CD4-positive, alpha-beta T cell treated with Interleukin-2 at 100 ng/mL for 4 hours (primary cell): ENCODE data around the gene C1S.
A peak's percentile ranks its signal among the peaks of the same experiment; 100 is the strongest.
"Not testable (repeated sequence)": the region's sequence is repeated elsewhere in the genome, so short reads cannot be mapped to it uniquely, and the experiment has no call there.

Experiments
- DNase-seq: peaks from one replicate; pipeline ENCODE4 v3.0.0-alpha.2; 2020; ENCODE audit warnings: low spot score

The C1S gene

DNA sequence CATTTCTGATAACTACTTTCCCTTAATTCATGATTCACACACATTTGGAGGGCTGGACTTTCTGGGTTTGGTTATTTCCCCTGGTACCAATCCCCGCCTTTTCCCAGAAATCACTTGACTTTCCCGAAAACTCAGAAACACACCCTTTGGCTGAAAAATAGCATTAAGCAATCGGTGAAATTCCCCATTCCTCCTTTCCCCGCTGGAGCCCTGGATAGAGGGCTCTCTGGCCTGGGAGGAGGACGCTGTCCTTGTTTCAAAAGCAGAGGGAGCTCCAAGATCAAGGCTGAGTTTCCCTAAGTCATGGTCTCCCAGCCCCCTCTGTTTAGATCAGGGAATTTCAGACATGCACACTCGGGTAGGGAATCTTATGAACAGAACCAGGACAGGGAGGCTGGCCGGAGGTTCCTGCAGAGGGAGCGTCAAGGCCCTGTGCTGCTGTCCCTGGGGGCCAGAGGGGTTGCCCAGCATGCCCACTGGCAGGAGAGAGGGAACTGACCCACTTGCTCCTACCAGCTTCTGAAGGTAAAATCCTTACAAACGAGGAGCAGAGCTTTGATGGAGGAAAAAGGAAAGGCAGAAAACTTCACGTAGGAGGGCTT is at the start of gene C1S:
TSS of gene C1S (plus strand) at position 366 of the 602 bp plus-strand sequence. CDS start 1,195 bp downstream, outside the sequence.
- DNase-seq, result no peak

DNA sequence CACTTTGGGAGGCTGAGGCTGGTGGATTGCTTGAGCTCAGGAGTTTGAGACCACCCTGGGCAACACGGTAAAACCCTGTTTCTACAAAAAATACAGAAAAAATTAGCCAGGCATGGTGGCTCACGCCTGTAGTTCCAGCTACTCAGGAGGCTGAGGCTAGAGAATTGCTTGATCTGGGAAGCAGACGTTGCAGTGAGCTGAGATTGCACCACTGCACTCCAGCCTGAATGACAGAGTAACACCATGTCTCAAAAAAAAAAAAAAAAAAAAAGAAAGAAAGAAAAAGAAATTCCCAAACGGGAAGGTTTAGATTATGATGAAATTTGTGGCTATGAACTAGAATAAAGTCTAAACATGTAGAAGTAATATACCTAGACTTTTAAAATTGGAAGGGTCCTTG is 49.1 kb upstream of the C1S start:
- not testable (repeated sequence) for DNase-seq

- no peak for DNase-seq
These were observed 48.4 kb upstream of the C1S start for GRCh38 chr12:7012024-7012607.

- DNase-seq, result no peak
These were observed 47.4 kb upstream of the C1S start for GRCh38 chr12:7013101-7013500.

GRCh38 chr12:7015555-7016370 is 44.8 kb upstream of the C1S start:
- DNase-seq, result no peak

DNA sequence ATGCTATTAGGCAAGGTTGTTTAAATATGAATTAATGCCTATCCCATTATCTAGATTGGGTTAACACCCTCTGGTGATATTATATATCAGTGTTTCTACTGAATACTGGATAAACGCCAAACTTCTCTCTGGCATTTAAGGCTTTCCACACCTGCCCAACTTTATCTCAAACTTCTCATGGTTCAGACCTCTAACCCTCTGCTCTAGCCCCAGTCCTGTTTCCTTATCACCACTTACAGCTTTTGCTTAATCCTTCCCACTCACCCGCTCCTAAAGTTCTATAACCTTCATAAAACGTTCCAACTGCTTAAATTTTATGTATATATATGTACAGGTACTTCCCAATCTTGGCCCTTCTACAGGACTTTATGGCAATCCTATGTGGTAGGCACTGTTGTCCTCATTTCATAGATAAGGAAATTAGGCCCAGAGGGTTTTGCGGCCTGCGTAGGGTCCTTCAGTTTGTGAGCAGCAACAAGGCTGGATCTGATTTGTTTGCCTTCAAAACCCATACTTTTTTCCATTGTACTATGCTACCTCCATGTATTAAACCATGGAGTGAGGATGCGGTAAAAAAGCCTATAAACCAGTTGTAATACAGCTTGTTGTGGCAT is 43.5 kb upstream of the C1S start:
- DNase-seq, result no peak

GRCh38 chr12:7017870-7018349 is 42.6 kb upstream of the C1S start:
- peak; percentile 4 for DNase-seq

GRCh38 chr12:7018350-7019042 is 42.0 kb upstream of the C1S start, which contains the start of gene LPCAT3:
Gene LPCAT3 (minus strand): TSS chr12:7018476. CDS start chr12:7018424, 52 bp downstream.
- peak; percentile 98 for DNase-seq

GRCh38 chr12:7019043-7019569 is 41.4 kb upstream of the C1S start:
- no peak for DNase-seq

DNA sequence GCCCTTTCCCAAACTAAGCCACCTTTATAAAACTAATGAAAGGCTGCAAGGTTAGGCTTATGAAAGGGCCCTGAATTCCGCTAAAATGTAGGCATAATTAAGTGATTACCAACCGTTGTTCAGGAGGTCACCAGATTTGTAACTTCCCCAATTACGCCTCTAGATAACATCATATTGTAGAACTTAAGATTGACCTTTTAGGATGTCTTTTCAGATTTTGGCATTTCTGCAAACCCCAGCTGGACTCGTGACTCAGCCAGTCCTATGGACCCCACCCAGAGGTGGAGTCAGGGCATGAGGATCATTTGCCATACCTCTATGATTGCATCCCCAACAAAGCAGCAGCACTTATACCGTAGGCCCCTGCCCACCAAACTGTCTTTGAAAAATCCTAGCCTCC is 38.6 kb upstream of the C1S start:
- no peak for DNase-seq

GRCh38 chr12:7023114-7023513 is 37.4 kb upstream of the C1S start:
- no peak for DNase-seq

GRCh38 chr12:7026854-7027253 is 33.7 kb upstream of the C1S start:
- no peak for DNase-seq

- DNase-seq, result no peak
These were observed 29.2 kb upstream of the C1S start for GRCh38 chr12:7031306-7031705.

DNA sequence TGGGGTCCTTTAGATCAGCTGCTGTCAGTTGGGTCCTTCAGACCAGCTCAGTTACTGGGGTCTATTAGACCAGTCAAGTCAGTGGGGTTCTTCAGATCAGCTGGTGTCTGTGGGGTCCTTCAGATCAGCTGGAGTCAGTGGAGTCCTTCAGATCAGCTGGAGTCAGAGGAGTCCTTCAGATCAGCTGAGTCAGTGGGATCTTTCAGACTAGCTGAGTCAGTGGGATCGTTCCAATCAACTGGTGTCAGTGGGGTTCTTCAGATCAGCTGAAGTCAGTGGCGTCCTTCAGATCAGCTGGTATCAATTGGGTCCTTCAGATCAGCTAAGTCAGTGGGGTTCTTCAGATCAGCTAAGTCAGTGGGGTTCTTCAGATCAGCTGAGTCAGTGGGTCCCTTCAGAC is 27.5 kb upstream of the C1S start:
- no peak for DNase-seq

DNA sequence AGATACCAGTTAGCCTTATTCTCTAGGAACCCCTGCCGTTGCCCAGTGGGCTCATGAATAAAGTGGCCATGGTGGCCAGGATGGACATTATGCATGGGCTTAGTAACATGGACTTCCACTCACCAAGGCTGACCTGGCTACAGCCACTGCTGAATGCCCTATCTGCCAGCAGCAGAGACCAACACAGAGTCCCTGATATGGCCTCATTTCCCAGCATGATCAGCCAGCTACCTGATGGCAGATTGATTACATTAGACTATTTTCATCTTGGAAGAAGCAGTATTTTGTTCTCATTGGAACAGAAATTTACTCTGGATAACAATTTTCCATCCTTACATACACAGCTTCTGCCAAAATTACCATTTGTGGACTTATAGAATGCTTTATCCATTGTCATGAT is 26.1 kb upstream of the C1S start:
- DNase-seq, result no peak

- no peak for DNase-seq
These were observed 25.1 kb upstream of the C1S start for GRCh38 chr12:7035463-7035862.

DNA sequence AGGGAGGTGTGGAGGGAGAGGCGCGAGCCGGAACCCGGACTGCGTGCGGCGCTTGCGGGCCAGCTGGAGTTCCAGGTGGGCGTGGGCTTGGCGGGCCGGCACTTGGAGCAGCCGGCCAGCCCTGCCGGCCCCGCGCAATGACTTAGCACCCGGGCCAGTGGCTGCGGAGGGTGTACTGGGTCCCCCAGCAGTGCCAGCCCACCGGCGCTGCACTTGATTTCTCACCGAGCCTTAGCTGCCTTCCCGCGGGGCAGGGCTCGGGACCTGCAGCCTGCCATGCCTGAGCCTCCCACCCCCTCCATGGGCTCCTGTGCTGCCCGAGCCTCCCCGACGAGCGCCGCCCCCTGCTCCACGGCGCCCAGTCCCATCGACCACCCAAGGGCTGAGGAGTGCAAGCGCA is 23.1 kb upstream of the C1S start:
- not testable (repeated sequence) for DNase-seq

GRCh38 chr12:7038591-7038990 is 21.9 kb upstream of the C1S start:
- DNase-seq, result no peak

DNA sequence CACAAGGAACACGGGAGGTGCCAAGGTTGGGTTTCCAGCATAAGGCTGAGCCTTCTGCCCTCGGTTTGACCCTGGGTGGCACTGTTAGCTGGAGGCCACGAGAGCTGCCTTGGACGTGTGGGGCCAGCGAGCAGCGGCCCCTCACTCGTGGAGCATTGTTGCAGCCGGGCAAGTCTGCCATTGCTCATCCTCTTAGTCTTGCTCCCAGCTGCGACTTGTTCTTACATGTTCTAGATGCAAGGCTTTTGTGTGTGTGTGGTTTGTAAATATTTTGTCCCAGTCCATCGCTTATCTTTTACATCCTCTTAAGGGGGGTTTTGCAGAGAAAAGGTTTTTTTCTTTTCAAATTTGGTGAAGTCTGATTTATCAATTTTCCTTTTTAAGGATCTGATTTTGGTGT is 21.1 kb upstream of the C1S start:
- no peak for DNase-seq

GRCh38 chr12:7042842-7043241 is 17.7 kb upstream of the C1S start:
- DNase-seq, result peak; percentile 19

DNA sequence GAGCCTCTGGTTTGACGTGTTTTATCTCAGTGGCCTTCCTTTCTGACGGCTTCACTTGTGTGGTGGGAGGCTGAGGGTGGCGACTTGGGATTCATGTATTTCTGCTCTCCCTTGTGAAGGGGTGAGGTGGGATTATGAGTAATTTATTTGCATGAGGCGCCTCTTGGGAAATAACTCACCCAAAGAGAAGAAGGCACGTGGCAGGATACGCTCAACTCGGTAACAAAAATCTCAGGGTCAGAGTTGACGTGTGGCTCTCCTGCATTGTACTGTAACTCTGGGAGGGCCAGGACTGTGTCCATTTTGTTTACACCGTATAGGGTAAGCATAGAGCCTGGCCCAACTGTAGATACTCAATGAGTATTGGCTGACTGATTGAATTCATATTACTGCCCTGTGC is 14.6 kb upstream of the C1S start:
- no peak for DNase-seq
